COLO668 (cell line): ENCODE data around the gene CEACAM5.
"Not testable (repeated sequence)": the region's sequence is repeated elsewhere in the genome, so short reads cannot be mapped to it uniquely, and the experiment has no call there.

Experiments
- DNase-seq: peaks from one replicate; lab custom pipeline; 2025; ENCODE audit not compliant: unreplicated experiment; lab: John Stamatoyannopoulos, UW

The CEACAM5 gene

DNA sequence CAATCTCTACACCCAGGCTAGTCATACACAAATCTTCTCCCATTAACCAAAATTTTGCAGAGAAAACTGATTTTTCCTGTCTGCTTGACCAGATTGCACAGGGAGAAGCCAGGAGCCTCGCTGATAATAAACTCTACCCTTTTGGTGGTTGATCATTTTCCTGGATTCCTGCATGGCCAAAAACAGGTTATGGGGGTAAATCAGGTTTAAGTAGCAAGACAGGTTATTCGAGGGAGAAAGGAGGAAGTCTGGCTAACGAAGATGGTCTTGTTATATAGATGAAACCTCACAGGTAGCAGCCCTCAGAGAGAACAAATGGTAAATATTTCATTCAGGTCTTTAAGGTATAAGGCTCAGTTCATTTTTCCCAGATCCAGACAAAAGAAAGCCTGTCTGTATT lies 30.9 kb downstream of the CEACAM5 start:
- DNase-seq = no peak

DNA sequence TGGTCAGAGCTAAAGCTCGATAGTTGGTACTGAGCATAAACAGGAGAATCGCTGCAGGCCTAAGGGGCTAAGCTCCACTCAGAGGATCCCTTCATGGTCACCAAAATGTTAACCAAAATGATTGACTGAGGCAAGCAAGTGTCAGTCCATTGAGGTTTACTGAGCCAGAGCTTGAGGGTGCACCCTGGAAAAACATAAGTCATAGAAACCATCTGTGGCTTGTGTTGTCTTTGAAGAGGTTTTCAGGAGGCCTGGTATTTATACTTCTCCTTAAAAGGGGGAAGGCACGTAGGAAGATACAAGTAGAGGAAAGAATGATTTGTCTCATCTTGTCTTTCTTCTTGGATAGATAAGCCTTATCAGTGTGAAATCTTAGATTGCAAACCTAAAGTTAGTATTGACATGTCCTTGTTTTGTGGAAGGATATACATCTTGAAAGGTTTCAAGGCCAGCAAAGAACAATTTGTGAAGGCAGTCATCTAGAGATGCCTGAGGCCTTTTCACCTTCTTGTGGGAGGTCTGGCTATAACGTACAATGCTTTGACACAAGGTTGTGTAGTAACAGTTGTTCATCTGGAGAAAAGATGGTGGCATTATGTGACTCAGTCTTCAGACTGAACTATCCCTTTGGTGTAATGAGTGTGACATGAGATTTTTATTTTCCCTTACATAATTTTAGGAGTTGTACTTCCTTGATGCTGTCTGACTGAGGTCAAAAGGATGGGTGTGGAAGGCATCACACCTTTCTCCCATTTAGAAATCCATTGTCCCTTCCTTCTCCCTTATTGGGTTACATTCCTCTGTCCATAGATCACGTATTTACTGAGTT lies 32.2 kb downstream of the CEACAM5 start:
- DNase-seq = no peak

DNA sequence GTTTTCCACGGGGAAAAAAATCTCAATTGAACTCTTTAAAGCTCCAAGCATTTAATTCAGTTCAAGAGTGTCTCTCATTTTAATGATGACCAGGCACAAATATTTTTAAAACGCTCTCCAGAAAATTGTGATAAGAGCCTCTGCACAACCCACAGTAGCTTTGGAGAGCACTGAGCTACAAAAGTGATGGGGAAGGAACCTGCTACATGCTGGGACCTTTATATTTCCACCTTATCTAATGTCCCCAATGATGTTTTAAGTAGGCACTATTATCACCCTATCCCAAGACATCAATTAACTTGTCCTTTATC lies 32.8 kb downstream of the CEACAM5 start:
- no peak for DNase-seq

DNA sequence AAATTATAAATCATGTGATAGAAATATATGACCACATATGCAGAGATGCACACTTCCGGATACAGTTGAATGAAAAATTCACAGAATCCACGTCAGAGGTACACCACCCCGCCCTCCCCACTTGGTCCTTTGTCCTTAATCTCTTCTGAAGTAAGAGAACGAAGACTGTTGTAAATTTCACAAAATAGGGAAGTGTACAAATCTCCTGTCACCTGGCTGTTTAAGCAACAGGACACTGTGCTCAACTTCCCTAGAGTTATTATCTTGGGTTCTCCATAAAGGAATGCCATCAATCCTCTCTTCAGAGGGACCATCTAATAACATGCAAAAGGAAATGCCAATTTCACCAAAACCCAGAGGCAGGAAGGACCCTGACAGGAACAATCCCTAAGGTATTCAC lies 36.4 kb downstream of the CEACAM5 start:
- no peak for DNase-seq

DNA sequence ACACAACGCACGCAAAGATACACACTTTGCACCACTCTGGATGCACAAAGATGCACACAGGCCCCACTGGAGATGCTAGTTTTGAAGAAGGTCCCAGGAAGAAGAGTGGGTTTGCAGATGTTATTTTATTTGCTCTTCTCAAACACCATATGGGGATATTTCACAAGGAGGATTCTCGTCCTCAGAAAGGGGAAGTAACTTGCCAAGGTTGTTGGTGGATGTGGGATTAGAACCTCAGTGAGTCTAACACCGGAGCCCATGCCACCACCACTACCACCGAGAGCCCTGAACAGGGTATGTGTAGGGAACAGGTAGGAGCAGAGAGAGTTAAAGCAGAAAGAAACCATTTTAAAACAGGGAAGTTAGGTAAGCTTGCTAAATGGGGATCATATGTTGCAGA lies 37.3 kb downstream of the CEACAM5 start:
- DNase-seq = no peak

DNA sequence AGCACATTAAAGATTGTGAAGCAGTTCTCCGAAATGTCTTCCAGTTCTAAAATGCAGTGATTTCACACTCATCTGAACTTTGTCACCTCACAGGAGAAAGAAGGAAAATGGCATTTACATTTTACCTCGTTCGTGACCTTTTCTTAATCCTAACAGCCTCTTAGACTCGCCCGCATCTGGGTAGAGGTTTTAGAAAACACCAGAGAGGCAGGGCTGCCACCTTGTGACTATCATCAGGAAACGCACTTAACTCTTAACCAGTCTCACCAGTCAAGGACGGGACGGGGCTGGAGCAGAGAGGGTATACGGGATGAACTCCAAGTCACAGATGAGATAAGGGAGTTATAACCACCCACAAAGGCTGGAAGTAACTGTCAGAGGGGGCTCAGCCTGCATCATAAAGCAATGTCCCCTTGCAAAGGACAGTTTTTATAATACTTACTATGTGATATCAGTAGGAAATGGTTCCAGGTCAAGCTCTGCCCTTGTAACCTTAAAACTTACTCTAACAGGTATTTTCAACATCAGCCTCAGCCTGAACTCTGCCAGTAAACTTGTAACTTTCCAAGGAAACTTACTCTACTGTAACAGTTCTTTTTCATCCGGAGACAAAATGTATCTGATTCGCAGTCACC lies 38.3 kb downstream of the CEACAM5 start:
- peak; percentile 65 for DNase-seq

DNA sequence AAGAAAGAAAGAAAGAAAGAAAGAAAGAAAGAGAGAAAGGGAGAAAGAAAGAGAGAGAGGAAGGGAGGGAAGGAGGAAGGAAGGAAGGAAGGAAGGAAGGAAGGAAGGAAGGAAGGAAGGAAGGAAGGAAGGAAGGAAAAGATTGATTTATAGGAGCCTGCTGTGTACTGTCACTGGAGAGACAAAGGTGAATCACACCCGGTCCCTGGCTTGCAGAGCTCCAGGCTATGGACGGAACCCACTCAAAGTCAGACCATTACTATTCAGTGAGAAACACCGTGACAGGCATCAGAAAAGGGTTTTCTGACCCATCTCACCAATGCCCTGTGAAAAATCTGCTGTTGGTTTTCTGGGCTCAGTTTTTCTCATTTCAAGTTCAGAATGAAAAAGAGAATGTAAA lies 39.6 kb downstream of the CEACAM5 start:
- DNase-seq = no peak

DNA sequence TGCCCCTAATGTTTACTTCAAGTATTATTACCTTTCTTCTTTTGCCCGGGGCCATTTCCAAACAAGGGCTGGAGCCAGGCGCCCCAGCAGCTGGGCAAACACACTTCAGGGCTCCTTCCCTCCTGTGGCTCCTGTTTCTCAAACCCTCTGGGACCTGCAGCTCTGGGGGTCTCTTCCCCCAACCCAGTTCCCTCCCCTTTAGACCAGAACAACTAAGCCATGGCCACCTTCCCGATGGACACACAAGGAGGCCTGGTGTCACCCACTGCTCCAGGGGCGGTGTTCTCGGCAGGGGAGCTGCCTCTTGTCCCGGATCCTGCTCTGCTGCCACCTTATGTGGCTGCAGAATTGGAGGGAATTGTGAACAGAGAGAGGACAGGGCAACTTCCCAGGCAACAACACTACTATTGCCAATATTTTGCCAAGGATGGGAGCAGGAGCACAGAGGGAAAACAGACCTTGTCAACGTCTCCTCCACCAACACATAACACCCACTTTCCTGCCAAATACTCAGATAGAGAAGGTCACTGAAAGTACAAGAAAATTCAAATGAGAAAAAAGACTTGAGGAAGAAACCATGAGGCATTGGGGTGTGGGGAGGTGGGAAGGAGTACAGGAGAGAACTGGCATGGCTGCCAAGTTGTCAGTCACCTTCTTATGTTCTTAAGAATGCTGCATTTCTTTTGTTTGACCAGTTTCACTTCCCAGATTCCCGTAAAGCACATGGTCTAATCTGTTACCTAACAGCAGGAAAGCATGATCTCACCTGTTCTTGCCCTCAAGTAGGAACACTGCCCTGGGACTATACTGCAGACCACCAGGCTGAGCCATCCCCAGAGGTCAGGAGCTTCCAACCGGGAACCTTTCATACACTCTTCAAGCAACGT lies 42.1 kb downstream of the CEACAM5 start:
- not testable (repeated sequence) for DNase-seq

DNA sequence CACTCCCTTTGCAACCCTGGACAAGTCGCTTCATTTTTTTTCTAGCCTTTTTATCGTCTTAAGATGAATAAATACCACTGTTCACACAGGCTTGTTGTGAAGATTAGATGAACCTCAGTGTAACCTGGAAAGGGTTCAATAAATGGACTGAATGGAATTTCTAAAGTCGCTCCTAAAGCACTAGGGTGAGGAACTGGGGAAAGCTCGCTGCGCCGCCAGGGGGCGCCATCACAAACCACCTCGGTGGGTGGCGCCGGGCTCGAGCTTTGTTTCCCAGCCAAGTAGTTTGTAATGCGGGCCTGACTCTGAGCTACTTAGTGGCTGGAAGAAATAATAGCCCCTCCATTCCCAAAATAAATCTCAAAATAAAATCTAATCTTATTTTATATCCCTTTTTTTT lies 44.7 kb downstream of the CEACAM5 start:
- DNase-seq = peak; percentile 61

DNA sequence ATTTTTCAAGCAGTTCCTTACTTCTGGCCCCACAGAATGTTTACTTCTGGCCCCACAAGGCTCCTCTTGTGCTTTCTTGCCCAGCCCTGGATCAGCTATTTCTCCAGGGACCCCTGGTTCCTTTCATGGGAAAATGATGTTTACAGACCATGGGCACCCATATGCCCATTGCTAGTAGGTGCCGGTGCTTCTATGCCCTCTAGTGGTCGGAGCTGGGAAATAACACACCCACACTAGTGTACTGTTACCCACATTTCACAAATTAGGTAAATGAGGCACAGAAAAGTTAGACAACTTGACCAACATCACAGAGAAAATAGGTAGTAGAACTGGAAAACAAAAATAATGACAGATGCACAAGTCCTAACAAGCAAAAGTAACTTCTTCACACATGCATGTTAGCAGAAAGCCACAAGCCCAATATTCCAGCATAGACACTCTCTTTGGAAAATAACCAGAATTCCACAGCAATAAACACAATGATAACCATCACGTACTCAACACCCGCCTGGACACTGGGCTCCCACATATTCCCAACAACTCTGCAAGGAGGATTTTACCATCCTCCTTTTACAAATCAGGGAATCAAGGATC lies 45.6 kb downstream of the CEACAM5 start:
- DNase-seq = peak; percentile 56

DNA sequence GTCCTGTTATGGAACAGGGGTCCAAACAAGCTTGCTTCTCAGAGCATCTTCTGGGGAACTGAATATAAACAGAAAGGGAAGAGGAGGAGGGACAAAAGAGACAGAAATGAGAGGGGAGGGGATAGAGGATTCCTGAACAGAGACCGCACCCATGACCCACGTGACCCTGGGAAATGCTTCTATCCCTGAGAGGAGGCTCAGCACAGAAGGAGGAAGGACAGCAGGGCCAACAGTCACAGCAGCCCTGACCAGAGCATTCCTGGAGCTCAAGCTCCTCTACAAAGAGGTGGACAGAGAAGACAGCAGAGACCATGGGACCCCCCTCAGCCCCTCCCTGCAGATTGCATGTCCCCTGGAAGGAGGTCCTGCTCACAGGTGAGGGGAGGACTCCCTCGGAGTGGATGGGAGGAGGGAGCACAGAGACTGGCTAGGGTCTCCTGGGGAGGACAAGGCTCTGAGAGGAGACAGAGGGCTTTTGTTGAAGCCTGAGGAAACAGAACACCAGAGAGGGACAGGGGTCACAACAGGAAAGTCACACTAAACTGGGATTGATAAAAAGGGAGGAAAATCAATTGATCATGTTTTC lies 47.0 kb downstream of the CEACAM5 start, which contains the start of gene CEACAM6:
TSS of gene CEACAM6 (plus strand) at position 203 of the 586 bp plus-strand sequence. CDS start at position 312, 109 bp downstream.
- no peak for DNase-seq

DNA sequence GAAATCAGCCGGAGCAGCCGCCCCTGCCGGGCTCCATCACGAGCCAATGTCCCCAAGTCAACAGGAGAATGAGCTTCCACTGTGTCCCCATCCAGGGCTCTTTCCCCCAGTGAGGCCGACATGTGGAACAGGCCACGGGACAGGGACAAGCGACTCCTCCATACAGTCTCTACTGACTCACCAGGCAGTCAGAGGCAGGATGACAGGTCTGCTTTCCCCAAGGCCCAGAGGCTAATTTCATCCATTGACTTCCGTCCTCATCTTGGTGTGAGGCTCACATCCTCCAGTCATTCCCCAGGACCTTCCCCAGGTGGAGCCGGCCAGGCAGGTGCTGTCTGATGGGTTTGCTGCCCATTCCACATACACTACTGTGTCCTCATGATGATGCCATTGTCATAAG lies 50.4 kb downstream of the CEACAM5 start:
- DNase-seq = no peak

DNA sequence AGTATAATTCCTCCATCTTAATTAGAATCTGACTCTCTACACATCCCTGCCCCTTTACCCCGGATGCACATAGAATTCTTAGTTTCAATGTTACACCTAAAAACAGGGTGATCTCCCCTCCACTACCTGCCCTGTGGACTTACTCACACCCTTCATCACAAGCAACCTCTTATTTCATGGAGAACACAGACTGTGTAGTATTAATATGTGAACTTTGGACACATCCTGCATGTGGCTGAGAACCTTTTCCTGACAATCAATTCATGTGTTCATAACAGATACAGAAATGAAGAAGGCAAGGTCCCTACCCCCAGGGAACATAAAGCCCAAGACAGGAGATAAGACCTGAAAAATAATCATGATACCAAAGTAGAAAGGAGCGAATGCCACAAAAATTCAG lies 58.7 kb downstream of the CEACAM5 start:
- no peak for DNase-seq

DNA sequence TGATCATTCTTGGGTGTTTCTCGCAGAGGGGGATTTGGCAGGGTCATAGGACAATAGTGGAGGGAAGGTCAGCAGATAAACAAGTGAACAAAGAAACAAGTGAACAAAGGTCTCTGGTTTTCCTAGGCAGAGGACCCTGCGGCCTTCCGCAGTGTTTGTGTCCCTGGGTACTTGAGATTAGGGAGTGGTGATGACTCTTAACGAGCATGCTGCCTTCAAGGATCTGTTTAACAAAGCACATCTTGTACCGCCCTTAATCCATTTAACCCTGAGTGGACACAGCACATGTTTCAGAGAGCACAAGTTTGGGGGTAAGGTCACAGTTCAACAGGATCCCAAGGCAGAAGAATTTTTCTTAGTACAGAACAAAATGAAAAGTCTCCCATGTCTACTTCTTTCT lies 59.7 kb downstream of the CEACAM5 start:
- DNase-seq = not testable (repeated sequence)

DNA sequence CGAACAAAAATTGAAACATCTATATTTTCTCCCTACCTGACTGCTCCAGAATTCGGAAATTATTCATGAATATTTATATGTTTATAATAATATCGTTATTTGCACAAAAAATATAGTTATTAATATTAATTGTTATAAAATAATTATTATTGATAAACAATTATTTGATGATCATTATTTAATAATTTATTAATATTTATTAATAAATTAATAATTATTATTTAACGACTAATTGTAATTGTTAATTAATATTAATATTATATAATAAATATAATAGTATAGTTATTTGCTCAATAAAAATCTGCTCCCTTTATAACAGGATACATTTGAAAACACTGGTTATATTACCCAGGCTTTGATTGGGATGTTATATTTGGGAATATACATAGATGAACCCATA lies 61.2 kb downstream of the CEACAM5 start:
- DNase-seq = no peak

DNA sequence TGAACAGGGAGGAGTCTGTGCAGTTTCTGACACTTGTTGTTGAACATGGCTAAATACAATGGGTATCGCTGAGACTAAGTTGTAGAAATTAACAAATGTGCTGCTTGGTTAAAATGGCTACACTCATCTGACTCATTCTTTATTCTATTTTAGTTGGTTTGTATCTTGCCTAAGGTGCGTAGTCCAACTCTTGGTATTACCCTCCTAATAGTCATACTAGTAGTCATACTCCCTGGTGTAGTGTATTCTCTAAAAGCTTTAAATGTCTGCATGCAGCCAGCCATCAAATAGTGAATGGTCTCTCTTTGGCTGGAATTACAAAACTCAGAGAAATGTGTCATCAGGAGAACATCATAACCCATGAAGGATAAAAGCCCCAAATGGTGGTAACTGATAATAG lies 63.0 kb downstream of the CEACAM5 start:
- no peak for DNase-seq

DNA sequence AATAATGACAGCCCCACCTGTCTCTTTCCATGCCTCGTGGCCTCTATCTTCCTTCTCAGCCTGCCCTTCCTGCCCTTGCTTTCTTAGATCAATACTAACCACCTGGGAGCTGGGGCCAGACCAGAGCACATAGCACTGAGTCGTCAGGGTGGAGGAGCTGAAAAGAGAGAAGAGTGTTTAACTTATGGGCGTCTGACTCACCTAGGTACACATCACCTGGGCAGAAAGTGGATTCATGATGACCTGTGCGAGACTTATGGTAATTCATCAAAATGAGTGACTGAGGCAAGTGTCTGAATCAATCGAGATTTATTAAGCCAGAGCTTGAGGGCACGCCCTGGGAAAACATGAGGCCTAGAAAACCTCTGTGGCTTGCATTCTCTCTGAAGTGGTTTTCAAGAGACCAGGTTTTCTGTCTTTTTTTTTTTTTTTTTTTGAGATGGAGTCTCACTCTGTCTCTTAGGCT lies 66.1 kb downstream of the CEACAM5 start:
- DNase-seq = peak; percentile 74

DNA sequence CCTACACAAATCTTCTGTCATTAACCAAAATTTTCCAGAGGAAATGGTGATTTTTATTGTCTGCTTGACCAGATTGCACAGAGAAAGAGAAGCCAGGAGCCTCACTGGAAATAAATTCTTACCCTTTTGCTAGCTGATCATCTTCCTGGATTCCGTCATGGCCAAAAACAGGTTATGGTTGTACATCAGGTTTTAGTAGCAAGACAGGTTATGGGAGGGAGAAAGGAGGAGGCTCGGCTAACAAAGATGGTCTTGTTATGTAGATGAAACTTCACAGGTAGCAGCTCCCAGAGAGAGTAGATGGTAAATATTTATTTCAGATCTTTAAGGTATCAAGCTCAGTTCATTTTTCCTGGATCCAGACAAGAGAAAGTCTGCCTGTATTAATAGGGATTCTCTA lies 68.3 kb downstream of the CEACAM5 start:
- DNase-seq = no peak
